Ammon's horn (tissue), 1 donor: ENCODE measurements around the gene MAPKAPK5.
A peak's percentile ranks its signal among the peaks of the same experiment; 100 is the strongest.
"Not testable (repeated sequence)": the region's sequence is repeated elsewhere in the genome, so short reads cannot be mapped to it uniquely, and the experiment has no call there.

Experiments used
- DNase-seq: peaks from one replicate; pipeline ENCODE4 v3.0.0-alpha.2; 2016; ENCODE audit warnings: low spot score

Gene MAPKAPK5

GRCh38 chr12:111827907-111828306, 14.1 kb upstream of the MAPKAPK5 start:
- DNase-seq: no peak

- no peak for DNase-seq
These were observed 13.6 kb upstream of the MAPKAPK5 start for GRCh38 chr12:111828338-111828979.

DNA sequence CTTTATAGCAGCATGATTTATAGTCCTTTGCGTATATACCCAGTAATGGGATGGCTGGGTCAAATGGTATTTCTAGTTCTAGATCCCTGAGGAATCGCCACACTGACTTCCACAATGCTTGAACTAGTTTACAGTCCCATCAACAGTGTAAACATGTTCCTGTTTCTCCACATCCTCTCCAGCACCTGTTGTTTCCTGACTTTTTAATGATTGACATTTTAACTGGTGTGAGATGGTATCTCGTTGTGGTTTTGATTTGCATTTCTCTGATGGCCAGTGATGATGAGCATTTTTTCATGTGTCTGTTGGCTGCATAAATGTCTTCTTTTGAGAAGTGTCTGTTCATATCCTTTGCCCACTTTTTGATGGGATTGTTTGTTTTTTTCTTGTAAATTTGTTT, 12.4 kb upstream of the MAPKAPK5 start:
- DNase-seq: not testable (repeated sequence)

- not testable (repeated sequence) for DNase-seq
These were observed 7.2 kb upstream of the MAPKAPK5 start for GRCh38 chr12:111834740-111835386.

DNA sequence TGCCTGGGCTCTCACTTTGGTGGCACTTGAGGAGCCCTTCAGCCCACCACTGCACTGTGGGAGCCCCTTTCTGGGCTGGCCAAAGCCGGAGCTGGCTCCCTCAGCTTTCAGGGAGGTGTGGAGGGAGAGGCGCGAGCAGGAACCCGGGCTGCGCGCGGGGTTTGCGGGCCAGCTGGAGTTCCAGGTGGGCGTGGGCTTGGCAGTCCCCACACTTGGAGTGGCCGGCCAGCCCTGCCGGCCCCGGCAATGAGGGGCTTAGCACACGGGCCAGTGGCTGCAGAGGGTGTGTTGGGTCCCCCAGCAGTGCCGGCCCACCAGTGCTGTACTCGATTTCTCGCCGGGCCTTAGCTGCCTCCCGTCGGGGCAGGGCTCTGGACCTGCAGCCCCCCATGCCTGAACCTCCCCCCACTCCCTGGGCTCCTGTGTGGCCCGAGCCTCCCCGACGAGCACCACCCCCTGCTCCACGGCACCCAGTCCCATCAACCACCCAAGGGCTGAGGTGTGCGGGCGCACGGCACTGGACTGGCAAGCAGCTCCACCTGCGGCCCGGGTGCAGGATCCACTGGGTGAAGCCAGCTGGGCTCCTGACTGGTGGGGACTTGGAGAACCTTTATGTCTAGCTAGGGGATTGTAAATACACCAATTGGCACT, 6.4 kb upstream of the MAPKAPK5 start:
- DNase-seq: not testable (repeated sequence)

DNA sequence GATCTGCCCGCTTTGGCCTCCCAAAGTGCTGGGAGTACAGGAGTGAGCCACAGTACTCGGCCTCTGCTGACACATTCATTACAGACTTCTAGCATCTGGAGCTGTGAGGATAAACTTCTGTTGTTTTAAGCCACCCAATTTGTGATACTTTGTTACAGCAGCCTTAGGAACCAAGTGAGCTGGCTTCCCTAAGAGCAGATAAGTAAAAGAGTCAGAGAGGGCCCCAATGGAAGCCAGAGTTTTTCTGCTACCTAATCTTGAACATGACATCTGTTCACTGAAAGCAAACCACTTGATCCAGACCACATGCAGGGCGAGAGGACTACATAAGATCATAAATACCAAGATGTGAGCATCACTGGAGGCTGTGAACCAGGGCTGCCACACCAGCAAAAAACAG, 3.7 kb upstream of the MAPKAPK5 start:
- DNase-seq: no peak

- no peak for DNase-seq
These were observed 1.2 kb upstream of the MAPKAPK5 start for GRCh38 chr12:111840807-111841206.

DNA sequence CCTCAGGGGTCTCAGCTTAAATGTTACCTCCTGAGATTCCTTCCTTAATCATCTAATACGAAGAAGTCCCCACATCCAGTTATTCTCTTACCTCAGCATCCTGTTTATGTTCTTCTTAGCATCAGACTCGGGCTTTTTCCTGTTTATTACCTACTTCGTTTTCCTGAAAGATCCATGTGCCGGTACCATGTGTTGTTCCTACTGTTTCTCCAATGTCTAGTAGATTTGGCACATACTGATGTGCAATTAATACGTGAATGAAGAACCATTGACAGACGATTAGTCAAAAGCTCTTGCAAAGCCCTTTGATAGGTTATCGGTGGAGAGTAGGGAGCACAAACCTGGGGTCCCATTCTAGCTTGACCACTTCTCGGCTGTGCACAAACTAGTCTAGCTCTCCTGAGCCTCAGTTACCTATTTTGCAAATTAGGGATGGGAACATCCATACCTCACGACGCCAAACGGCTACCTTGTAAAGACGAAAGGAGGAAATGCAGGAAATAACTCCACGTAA, 735 bp upstream of the MAPKAPK5 start:
- DNase-seq: no peak

- DNase-seq: no peak
These were observed 748 bp downstream of the MAPKAPK5 start for GRCh38 chr12:111842556-111843396.

GRCh38 chr12:111846016-111846415, 4.0 kb downstream of the MAPKAPK5 start:
- DNase-seq: peak; percentile 15

DNA sequence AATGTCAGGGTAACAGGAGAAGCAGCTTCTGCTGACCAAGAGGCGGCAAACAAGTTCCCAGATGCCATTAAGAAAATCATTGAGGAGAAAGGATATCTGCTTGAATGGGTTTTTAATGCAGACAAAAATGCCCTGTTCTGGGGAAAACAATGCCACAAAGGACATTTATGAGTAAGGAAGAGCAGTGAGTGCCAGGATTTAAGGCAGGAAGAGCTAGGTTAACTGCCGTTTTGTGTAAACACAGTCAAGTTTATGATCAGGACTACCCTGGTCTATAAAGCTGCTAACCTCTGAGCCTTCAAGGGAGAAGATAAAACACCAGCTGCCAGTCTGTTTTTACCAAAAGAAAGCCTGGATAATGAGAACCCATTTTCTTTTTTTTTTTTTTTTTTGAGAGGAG, 8.5 kb downstream of the MAPKAPK5 start:
- no peak for DNase-seq

DNA sequence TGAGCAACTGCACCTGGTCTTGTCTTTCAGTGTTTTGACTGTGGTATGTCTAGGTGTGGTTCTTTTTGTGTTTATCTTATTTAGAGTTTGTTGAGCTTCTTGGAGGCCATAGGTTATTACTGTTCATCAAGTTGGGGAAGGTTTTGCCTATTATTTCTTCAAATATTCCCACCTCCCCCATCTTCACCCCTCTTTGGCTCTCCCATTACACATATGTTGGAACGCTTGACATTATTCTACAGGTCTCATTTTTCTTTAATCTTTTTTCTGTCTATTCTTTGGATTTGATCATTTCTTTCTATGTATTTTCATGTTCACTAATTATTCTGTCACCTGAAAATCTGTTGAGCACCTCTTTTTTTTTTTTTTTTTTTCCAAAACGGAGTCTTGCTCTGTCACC, 16.2 kb downstream of the MAPKAPK5 start:
- DNase-seq: no peak

GRCh38 chr12:111858778-111859177, 16.8 kb downstream of the MAPKAPK5 start:
- no peak for DNase-seq

DNA sequence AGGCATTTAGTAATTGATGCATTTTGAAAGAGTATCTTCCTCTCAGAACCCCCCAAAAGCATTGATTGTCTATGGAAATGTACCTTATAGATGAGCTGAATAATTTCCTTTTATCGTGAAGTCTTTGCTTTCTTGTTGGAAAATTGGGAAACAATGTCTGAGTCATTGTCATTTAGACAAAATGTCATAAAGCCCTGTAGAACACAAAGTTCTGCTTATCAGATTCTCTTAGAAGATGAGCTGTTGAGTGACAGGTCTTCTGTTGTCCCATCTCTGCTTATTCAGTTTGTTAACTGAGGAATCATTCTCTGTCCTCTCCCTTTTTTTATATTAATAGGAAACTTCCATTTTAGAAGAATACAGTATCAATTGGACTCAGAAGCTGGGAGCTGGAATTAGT, 22.9 kb downstream of the MAPKAPK5 start:
- DNase-seq: no peak

- DNase-seq: no peak
These were observed 25.5 kb downstream of the MAPKAPK5 start for GRCh38 chr12:111867531-111867930.

DNA sequence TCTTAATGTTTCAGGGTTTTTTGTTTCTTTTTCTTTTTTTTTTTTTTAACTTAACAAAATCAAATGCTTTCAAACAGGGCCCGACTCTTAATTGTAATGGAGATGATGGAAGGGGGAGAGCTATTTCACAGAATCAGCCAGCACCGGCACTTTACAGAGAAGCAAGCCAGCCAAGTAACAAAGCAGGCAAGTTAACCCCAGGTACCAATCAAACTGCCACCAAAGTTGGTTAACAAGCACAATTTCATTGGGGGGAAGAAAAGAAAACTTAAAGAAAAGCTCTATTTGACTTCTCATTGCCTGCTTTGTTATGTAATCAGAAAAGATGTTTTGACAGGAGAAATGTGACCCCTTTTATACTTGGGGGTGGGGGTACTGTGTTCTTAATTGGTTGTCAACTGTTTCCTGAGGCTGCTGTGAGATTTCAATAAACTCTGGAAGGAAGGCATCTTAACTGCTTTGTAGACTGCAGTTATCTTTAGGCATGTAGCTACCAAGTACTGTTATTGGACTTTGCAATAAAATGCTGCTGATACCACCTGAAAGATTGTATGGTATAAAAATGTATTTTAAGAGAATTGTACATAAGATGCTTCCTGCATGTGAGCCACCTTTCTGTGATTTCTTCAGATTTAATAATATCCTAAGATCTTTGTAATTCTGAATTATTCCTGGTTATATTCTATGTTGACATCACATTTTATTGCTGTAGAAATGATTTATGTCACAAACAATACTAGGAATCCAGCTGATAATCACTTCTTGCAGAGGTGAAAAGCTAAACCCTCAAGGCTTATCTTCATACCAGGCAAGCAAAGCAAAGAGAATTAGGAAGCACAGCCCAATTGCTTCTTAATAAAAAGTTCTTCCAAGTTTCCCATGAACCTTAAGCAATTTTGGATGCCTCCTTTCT, 26.9 kb downstream of the MAPKAPK5 start:
- no peak for DNase-seq

- DNase-seq: no peak
These were observed 27.6 kb downstream of the MAPKAPK5 start for GRCh38 chr12:111869671-111870070.

DNA sequence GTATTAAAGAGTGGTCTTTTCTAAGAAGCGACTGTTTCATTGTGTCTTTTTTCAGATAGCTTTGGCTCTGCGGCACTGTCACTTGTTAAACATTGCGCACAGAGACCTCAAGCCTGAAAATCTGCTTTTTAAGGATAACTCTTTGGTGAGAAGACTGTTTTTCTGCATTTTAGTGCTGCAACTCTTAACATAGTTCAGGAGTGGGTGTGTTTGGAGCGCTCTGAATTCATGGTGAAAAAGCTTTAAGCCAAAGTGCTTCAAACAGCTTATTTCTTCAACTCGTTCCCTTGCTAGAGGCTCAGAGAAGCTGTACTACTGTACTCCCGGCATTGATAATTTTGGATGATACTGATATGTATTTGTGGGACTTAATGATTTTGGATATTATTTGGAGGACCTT, 28.2 kb downstream of the MAPKAPK5 start:
- DNase-seq: no peak

- no peak for DNase-seq
These were observed 28.7 kb downstream of the MAPKAPK5 start for GRCh38 chr12:111870706-111871105.

GRCh38 chr12:111873113-111873512, 31.1 kb downstream of the MAPKAPK5 start:
- DNase-seq: no peak

- DNase-seq: no peak
These were observed 39.7 kb downstream of the MAPKAPK5 start for GRCh38 chr12:111881716-111882115.
